Epithelial cell of esophagus (primary cell): ENCODE results near the gene LTBP1.

Experiments
- DNase-seq: peaks from one replicate; pipeline ENCODE4 v3.0.0; 2010; ENCODE audit warnings: low read depth
- H3K4me3 ChIP-seq: 2 replicates; pipeline ENCODE4 v1.5.1; 2011; ENCODE audit warnings: mild to moderate bottlenecking, low read length, control low read depth
- CTCF ChIP-seq: IDR thresholded peaks from 2 replicates; pipeline ENCODE4 v1.5.1; 2011; ENCODE audit warnings: low read depth, mild to moderate bottlenecking, low read length, control low read depth, inconsistent platforms; ENCODE audit not compliant: insufficient read depth; ENCODE audit errors: missing control alignments

LTBP1 gene

GRCh38 chr2:33343387-33343895 lies 396.7 kb downstream of the LTBP1 start:
- no peak overlapping the region for H3K4me3 ChIP-seq
- TF ChIP-seq CTCF: no peak
- DNase-seq: no peak

- no peak for DNase-seq
- TF ChIP-seq CTCF: no peak
- no peak overlapping the region for H3K4me3 ChIP-seq
These were observed 397.5 kb downstream of the LTBP1 start for GRCh38 chr2:33344230-33344629.

- DNase-seq: no peak
- TF ChIP-seq CTCF: no peak
- no peak overlapping the region for H3K4me3 ChIP-seq
These were observed 401.1 kb downstream of the LTBP1 start for GRCh38 chr2:33347856-33348255.

GRCh38 chr2:33350632-33351031 lies 403.9 kb downstream of the LTBP1 start:
- DNase-seq: no peak
- no peak for TF ChIP-seq CTCF

GRCh38 chr2:33351781-33352180 lies 405.0 kb downstream of the LTBP1 start:
- TF ChIP-seq CTCF: no peak
- no peak overlapping the region for H3K4me3 ChIP-seq
- DNase-seq: no peak

More at GRCh38 chr2:33350632-33351031, 403.9 kb downstream of the LTBP1 start:
- H3K4me3 ChIP-seq: no peak overlapping the region

GRCh38 chr2:33354981-33355380 lies 408.2 kb downstream of the LTBP1 start:
- H3K4me3 ChIP-seq: no peak overlapping the region
- no peak for TF ChIP-seq CTCF
- DNase-seq: peak; percentile 76

- TF ChIP-seq CTCF: no peak
- H3K4me3 ChIP-seq: no peak overlapping the region
- no peak for DNase-seq
These were observed 412.1 kb downstream of the LTBP1 start for GRCh38 chr2:33358878-33359277.
